PC-9 (cell line): ENCODE data around the gene JMJD1C. TPM values are rescaled to one million over a fixed set of nuclear protein-coding genes. Genes with fewer than 3 reads are reported as not detected.

ENCODE experiments used
- BruUV-seq: library from RNA; stranded (reverse); fragments of 400-500 nt; replicated peaks from 2 replicates; lab custom pipeline; 2021; lab: Mats Ljungman, UMichigan
- CTCF ChIA-PET: fragments of 300-600 bp; sonication (Branson Sonifier 250); formaldehyde crosslinking; loops from one replicate; lab custom pipeline; 2022; ENCODE audit warnings: antibody characterized with exemption; lab: Charles Lee
- POLR2A ChIA-PET: fragments of 300-600 bp; sonication (Branson Sonifier 250); formaldehyde crosslinking; loops from one replicate; lab custom pipeline; 2022; ENCODE audit warnings: antibody characterized with exemption; ENCODE audit not compliant: unreplicated experiment; lab: Charles Lee
- DNase-seq, 2 experiments: peaks; one replicate each; pipeline versions ENCODE4 v3.0.0 to v3.0.0-alpha.2; 2015 to 2022; ENCODE audit warnings: mixed read lengths in 1 of 2
- H2AFZ ChIP-seq: fragments of 200-600 bp; sonication (generic); 2 replicates; pipeline ENCODE4 v1.8.1; 2017; ENCODE audit warnings: antibody characterized with exemption
- H3F3A ChIP-seq: fragments of 200-600 bp; sonication (generic); 2 replicates; pipeline ENCODE4 v1.8.1; 2017; ENCODE audit warnings: antibody characterized with exemption, mild to moderate bottlenecking, low read depth; ENCODE audit not compliant: insufficient read depth
- H3K27ac ChIP-seq: fragments of 200-600 bp; sonication (generic); 2 replicates; pipeline ENCODE4 v1.6.1; 2016; ENCODE audit warnings: mixed run types
- H3K27me3 ChIP-seq: fragments of 200-600 bp; sonication (generic); 2 replicates; pipeline ENCODE4 v1.6.1; 2016; ENCODE audit warnings: low read depth, mixed run types; ENCODE audit not compliant: insufficient read depth
- H3K36me3 ChIP-seq: fragments of 200-600 bp; sonication (generic); 2 replicates; pipeline ENCODE4 v1.6.1; 2016; ENCODE audit warnings: low read depth, mixed run types
- H3K4me1 ChIP-seq: fragments of 200-600 bp; sonication (generic); replicated peaks from 2 replicates; pipeline ENCODE4 v1.6.1; 2016; ENCODE audit warnings: mixed run types; ENCODE audit not compliant: insufficient read depth
- H3K4me2 ChIP-seq: fragments of 200-600 bp; sonication (generic); 2 replicates; pipeline ENCODE4 v1.6.1; 2017; ENCODE audit warnings: mixed run types
- H3K4me3 ChIP-seq: fragments of 200-600 bp; sonication (generic); 2 replicates; pipeline ENCODE4 v1.6.1; 2016; ENCODE audit warnings: mixed run types
- H3K79me2 ChIP-seq: fragments of 200-600 bp; sonication (generic); 2 replicates; pipeline ENCODE4 v1.6.1; 2017; ENCODE audit warnings: low read depth, mixed run types
- H3K9me2 ChIP-seq: fragments of 200-600 bp; sonication (generic); 2 replicates; pipeline ENCODE4 v1.8.1; 2017; ENCODE audit warnings: mild to moderate bottlenecking; ENCODE audit not compliant: insufficient read depth
- H3K9me3 ChIP-seq: fragments of 200-600 bp; sonication (generic); 2 replicates; pipeline ENCODE4 v1.8.1; 2016; ENCODE audit warnings: low read depth; ENCODE audit not compliant: insufficient read depth
- H4K20me1 ChIP-seq: fragments of 200-600 bp; sonication (generic); 2 replicates; pipeline ENCODE4 v1.8.1; 2017; ENCODE audit not compliant: insufficient read depth
- CTCF ChIP-seq: fragments of 200-600 bp; sonication (generic); conservative IDR thresholded peaks from 2 replicates; pipeline ENCODE4 v1.6.1; 2017; ENCODE audit warnings: mixed run types, antibody characterized with exemption, mild to moderate bottlenecking, moderate library complexity
- EZH2 ChIP-seq: fragments of 200-600 bp; sonication (generic); IDR thresholded peaks from 2 replicates; pipeline ENCODE4 v1.8.0; 2017; ENCODE audit warnings: antibody characterized with exemption, low read depth
- intact Hi-C: fragments of 100-400 bp; cut with micrococcal nuclease; formaldehyde crosslinking; loops from one replicate; pipeline ENCODE4 v1.10.0; 2022; ENCODE audit not compliant: unreplicated experiment
- total RNA-seq: library from RNA; stranded (reverse); gene quantifications from 2 replicates; pipeline ENCODE4 v1.2.3, GENCODE V29; 2021

JMJD1C gene
- total RNA-seq, 1 experiment from 2014 or later, result 78.7 TPM

- H3K27ac ChIP-seq, result no peak overlapping the region
- no TSS peak for BruUV-seq
- POLR2A ChIA-PET, result no interaction called here
- no peaks in the 10 kb centered on the region for H3K36me3 ChIP-seq
- H2AFZ ChIP-seq, result no peak overlapping the region
- H3K27me3 ChIP-seq, result no peaks in the 10 kb centered on the region
- CTCF ChIA-PET, result no interaction called here
- H3K9me2 ChIP-seq, result no peaks in the 10 kb centered on the region
- no peak overlapping the region for H3K4me3 ChIP-seq
- DNase-seq, result no peak
- no peak overlapping the region for H3K4me2 ChIP-seq
- no peaks in the 10 kb centered on the region; the same call in 1 of the 2 replicates for H3F3A ChIP-seq
- no peaks in the 10 kb centered on the region for H3K9me3 ChIP-seq
- H3K79me2 ChIP-seq, result peaks cover 35% of the 10 kb centered on the region
- no peaks in the 10 kb centered on the region for H3K4me1 ChIP-seq
- intact Hi-C loops, result no loop called here
- TF ChIP-seq CTCF, result no peak
- no peak for TF ChIP-seq EZH2
- peaks cover 8% of the 10 kb centered on the region; the same call in 1 of the 2 replicates for H4K20me1 ChIP-seq
Measured at GRCh38 chr10:63385254-63385653, 80.5 kb downstream of the JMJD1C start.

GRCh38 chr10:63384675-63385074 is 81.1 kb downstream of the JMJD1C start:
- Histone ChIP-seq H3K9me2 (no peaks in the 10 kb centered on the region), H3K79me2 (peaks cover 31% of the 10 kb centered on the region), H3K27ac (no peak overlapping the region), H2AFZ (no peak overlapping the region), H4K20me1 (peaks cover 8% of the 10 kb centered on the region; the same call in 1 of the 2 replicates), H3K9me3 (no peaks in the 10 kb centered on the region), H3K4me2 (no peak overlapping the region), H3F3A (no peaks in the 10 kb centered on the region; the same call in 1 of the 2 replicates), H3K27me3 (no peaks in the 10 kb centered on the region), H3K4me3 (no peak overlapping the region), H3K4me1 (no peaks in the 10 kb centered on the region), H3K36me3 (no peaks in the 10 kb centered on the region)
- ChIA-PET CTCF (no interaction called here), POLR2A (no interaction called here)
- TF ChIP-seq CTCF (no peak), EZH2 (no peak)
- intact Hi-C loops, result no loop called here
- BruUV-seq, result no TSS peak
- DNase-seq, result no peak

- ChIA-PET CTCF (interaction anchor here (0.6 kb wide), 1 partner anchor 160 kb away, joined by 3 read pairs; no protein-coding TSS in a partner anchor), POLR2A (interaction anchor here (0.6 kb wide), 2 partner anchors 8 to 89 kb away, joined by 4 to 5 read pairs; no protein-coding TSS in a partner anchor)
- H3K79me2 ChIP-seq, result peaks cover 27% of the 10 kb centered on the region
- TF ChIP-seq CTCF (no peak), EZH2 (no peak)
- peaks cover 4% of the 10 kb centered on the region for H3F3A ChIP-seq
- H3K36me3 ChIP-seq, result 0 out of 2 replicates have a peak, but pooled peaks cover 3% of the 10 kb centered on the region
- H3K4me1 ChIP-seq, result no peaks in the 10 kb centered on the region
- H2AFZ ChIP-seq, result no peak overlapping the region
- H3K27ac ChIP-seq, result no peak overlapping the region
- no peaks in the 10 kb centered on the region for H3K9me2 ChIP-seq
- no peaks in the 10 kb centered on the region for H3K9me3 ChIP-seq
- H3K4me3 ChIP-seq, result no peak overlapping the region
- DNase-seq, result no peak
- H3K4me2 ChIP-seq, result no peak overlapping the region
- intact Hi-C loops, result no loop called here
- no peaks in the 10 kb centered on the region for H3K27me3 ChIP-seq
- BruUV-seq, result no TSS peak
- H4K20me1 ChIP-seq, result peaks cover 8% of the 10 kb centered on the region; the same call in 1 of the 2 replicates
Measured at GRCh38 chr10:63384001-63384400, 81.8 kb downstream of the JMJD1C start.
